Measurements from ENCODE around the gene TMEM259.
A peak's percentile ranks its signal among the peaks of the same experiment; 100 is the strongest.
"Not testable (repeated sequence)": the region's sequence is repeated elsewhere in the genome, so short reads cannot be mapped to it uniquely, and the experiment has no call there.

The TMEM259 gene

GRCh38 chr19:1039646-1040475 is 18.9 kb upstream of the TMEM259 start, which contains the start of gene ABCA7:
Gene ABCA7 (plus strand): TSS chr19:1040107. CDS start chr19:1041362, 1,255 bp downstream.
- peak; percentile 91 for DNase-seq (ENCODE audit: low read depth)

- no peak for DNase-seq (ENCODE audit: low read depth)
Measured at GRCh38 chr19:1038978-1039645, 18.2 kb upstream of the TMEM259 start.

- DNase-seq (ENCODE audit: low read depth) = no peak
Measured at GRCh38 chr19:1037621-1038064, 16.7 kb upstream of the TMEM259 start.

GRCh38 chr19:1035998-1036621 is 15.2 kb upstream of the TMEM259 start:
- no peak for DNase-seq (ENCODE audit: low read depth)

GRCh38 chr19:1032264-1032867 is 11.4 kb upstream of the TMEM259 start:
- DNase-seq (ENCODE audit: low read depth) = no peak

GRCh38 chr19:1028062-1028926 is 7.4 kb upstream of the TMEM259 start:
- DNase-seq (ENCODE audit: low read depth) = peak; percentile 87

GRCh38 chr19:1027650-1028061 is 6.7 kb upstream of the TMEM259 start:
- no peak for DNase-seq (ENCODE audit: low read depth)

GRCh38 chr19:1026783-1027649 is 6.1 kb upstream of the TMEM259 start:
- DNase-seq (ENCODE audit: low read depth) = no peak

GRCh38 chr19:1025960-1026782 is 5.2 kb upstream of the TMEM259 start, which contains the start of gene CNN2:
Gene CNN2 (plus strand): TSS chr19:1026608. CDS start chr19:1026662, 54 bp downstream.
- peak; percentile 52 for DNase-seq (ENCODE audit: low read depth)

- DNase-seq (ENCODE audit: low read depth) = not testable (repeated sequence)
Measured at GRCh38 chr19:1025080-1025479, 4.2 kb upstream of the TMEM259 start.

- DNase-seq (ENCODE audit: low read depth) = not testable (repeated sequence)
Measured at GRCh38 chr19:1023883-1024188, 2.9 kb upstream of the TMEM259 start.

GRCh38 chr19:1019980-1020867 is 699 bp downstream of the TMEM259 start:
- no peak for DNase-seq (ENCODE audit: low read depth)

- no peak for DNase-seq (ENCODE audit: low read depth)
Measured at GRCh38 chr19:1019616-1019961, 1.3 kb downstream of the TMEM259 start.

GRCh38 chr19:1018932-1019615 is 1.8 kb downstream of the TMEM259 start:
- no peak for DNase-seq (ENCODE audit: low read depth)

- DNase-seq (ENCODE audit: low read depth) = no peak
Measured at GRCh38 chr19:1018393-1018792, 2.5 kb downstream of the TMEM259 start.

- no peak for DNase-seq (ENCODE audit: low read depth)
Measured at GRCh38 chr19:1017906-1018305, 3.0 kb downstream of the TMEM259 start.

- DNase-seq (ENCODE audit: low read depth) = no peak
Measured at GRCh38 chr19:1017115-1017905, 3.6 kb downstream of the TMEM259 start.
